ENCODE results near the gene COL12A1. TPM values are rescaled to one million over a fixed set of nuclear protein-coding genes. Genes with fewer than 3 reads are reported as not detected.

COL12A1 gene
- total RNA-seq, 1 donor from 2014 or later = 21.5 TPM

- no peaks in the 10 kb centered on the region for H3K4me1 Mint-ChIP-seq (ENCODE audit: unreplicated experiment)
- DNase-seq (ENCODE audit: extremely low spot score, unreplicated experiment) = no peak
- H3K4me3 Mint-ChIP-seq = no peak overlapping the region
- TF ChIP-seq CTCF (conservative IDR thresholded peaks at IDR 0.05) = no peak
- peaks cover 7% of the 10 kb centered on the region for H3K36me3 Mint-ChIP-seq
- no peaks in the 10 kb centered on the region for H3K27me3 Mint-ChIP-seq
- no peaks in the 10 kb centered on the region for H3K9me3 Mint-ChIP-seq
- no peak overlapping the region for H3K27ac Mint-ChIP-seq
These were observed 22.7 kb downstream of the COL12A1 start for GRCh38 chr6:75183099-75183541.

- Mint-ChIP-seq H3K4me3 (no peak overlapping the region), H3K4me1 (ENCODE audit: unreplicated experiment) (no peaks in the 10 kb centered on the region), H3K9me3 (no peaks in the 10 kb centered on the region), H3K27me3 (no peaks in the 10 kb centered on the region), H3K27ac (no peak overlapping the region), H3K36me3 (peaks cover 4% of the 10 kb centered on the region)
- no peak for TF ChIP-seq CTCF (conservative IDR thresholded peaks at IDR 0.05)
- no peak for DNase-seq (ENCODE audit: extremely low spot score, unreplicated experiment)
These were observed 25.0 kb downstream of the COL12A1 start for GRCh38 chr6:75180864-75181263.

DNA sequence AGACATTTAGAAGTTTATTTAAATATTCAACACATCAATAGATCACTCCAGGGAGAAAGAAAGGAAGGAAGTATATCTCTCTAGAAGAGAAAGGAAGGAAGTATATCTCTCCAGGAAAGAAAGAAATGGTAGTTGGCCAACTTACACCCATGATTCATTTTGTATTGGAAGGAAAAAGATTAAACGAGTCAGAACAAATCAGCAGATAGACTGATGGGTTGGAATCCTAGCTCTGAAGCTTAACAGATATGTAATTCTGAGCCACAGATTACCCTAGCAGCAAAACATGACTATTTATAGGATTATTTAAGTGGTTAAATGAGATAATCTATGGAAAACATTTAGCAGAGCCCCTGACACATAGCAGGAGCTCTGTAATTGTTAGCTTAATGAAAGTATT, 27.1 kb downstream of the COL12A1 start:
- TF ChIP-seq CTCF (conservative IDR thresholded peaks at IDR 0.05) = no peak
- no peak overlapping the region for H3K27ac Mint-ChIP-seq
- no peaks in the 10 kb centered on the region for H3K9me3 Mint-ChIP-seq
- H3K36me3 Mint-ChIP-seq = peaks cover 4% of the 10 kb centered on the region
- no peaks in the 10 kb centered on the region for H3K27me3 Mint-ChIP-seq
- no peak for DNase-seq (ENCODE audit: extremely low spot score, unreplicated experiment)
- no peak overlapping the region for H3K4me3 Mint-ChIP-seq
- H3K4me1 Mint-ChIP-seq (ENCODE audit: unreplicated experiment) = no peaks in the 10 kb centered on the region

GRCh38 chr6:75176076-75176582, 29.7 kb downstream of the COL12A1 start:
- H3K27ac Mint-ChIP-seq = no peak overlapping the region
- no peaks in the 10 kb centered on the region for H3K27me3 Mint-ChIP-seq
- H3K4me1 Mint-ChIP-seq (ENCODE audit: unreplicated experiment) = peaks cover 6% of the 10 kb centered on the region
- TF ChIP-seq CTCF (conservative IDR thresholded peaks at IDR 0.05) = no peak
- H3K4me3 Mint-ChIP-seq = no peak overlapping the region
- no peak for DNase-seq (ENCODE audit: extremely low spot score, unreplicated experiment)
- H3K9me3 Mint-ChIP-seq = no peaks in the 10 kb centered on the region
- no peaks in the 10 kb centered on the region for H3K36me3 Mint-ChIP-seq

DNA sequence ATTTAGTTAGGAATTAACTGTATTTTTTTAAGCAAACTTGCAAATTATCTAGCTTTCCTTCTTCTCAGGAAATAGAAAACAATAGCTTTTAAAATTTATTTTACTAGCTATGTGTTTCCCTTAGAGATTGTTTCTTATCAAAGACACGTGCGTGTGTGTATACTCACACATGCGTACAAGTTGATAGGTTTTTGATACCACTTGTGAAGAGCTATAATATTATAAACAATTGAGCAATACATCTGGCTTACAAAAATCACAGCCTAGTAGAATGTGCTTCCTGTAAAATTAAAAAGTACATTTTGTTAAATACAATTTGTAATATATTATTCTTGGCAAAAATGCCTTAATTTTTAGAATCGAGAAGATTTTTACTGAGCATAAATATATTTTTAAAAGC, 33.9 kb downstream of the COL12A1 start:
- no peaks in the 10 kb centered on the region for H3K9me3 Mint-ChIP-seq
- H3K4me1 Mint-ChIP-seq (ENCODE audit: unreplicated experiment) = peaks cover 13% of the 10 kb centered on the region
- H3K4me3 Mint-ChIP-seq = no peak overlapping the region
- H3K27me3 Mint-ChIP-seq = no peaks in the 10 kb centered on the region
- no peak overlapping the region for H3K27ac Mint-ChIP-seq
- TF ChIP-seq CTCF (conservative IDR thresholded peaks at IDR 0.05) = no peak
- DNase-seq (ENCODE audit: extremely low spot score, unreplicated experiment) = no peak
- no peaks in the 10 kb centered on the region for H3K36me3 Mint-ChIP-seq

DNA sequence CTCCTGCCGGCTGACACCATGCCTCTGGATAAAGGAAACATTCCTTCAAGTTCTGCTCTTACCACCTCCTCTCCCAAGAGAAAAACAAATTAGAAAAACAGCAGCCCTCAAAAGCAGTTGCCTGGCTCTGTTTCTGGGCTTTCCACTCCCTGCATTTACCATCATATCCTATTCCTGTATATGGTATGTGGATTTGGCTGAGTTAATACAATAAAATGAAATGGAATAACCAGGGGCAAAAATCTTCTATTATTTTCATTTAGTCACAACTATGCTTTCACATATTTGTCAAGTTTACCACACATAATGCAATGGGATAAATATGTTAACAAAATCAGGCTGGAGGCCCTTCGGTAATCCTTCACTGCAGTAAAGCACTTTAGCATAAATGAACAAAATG, 34.3 kb downstream of the COL12A1 start:
- Mint-ChIP-seq H3K36me3 (no peaks in the 10 kb centered on the region), H3K27me3 (no peaks in the 10 kb centered on the region), H3K4me1 (ENCODE audit: unreplicated experiment) (peaks cover 16% of the 10 kb centered on the region), H3K27ac (no peak overlapping the region), H3K4me3 (no peak overlapping the region), H3K9me3 (no peaks in the 10 kb centered on the region)
- no peak for TF ChIP-seq CTCF (conservative IDR thresholded peaks at IDR 0.05)
- DNase-seq (ENCODE audit: extremely low spot score, unreplicated experiment) = no peak

Data from type B pancreatic cell (in vitro differentiated cells).